Left ventricle myocardium inferior (tissue), 1 donor: ENCODE data around the gene PXYLP1. TPM values are rescaled to one million over a fixed set of nuclear protein-coding genes. Genes with fewer than 3 reads are reported as not detected.

Source experiments
- DNase-seq: peaks from one replicate; pipeline ENCODE4 v3.0.0-alpha.2; 2020
- H3K27ac ChIP-seq: fragments of 200-600 bp; replicated peaks from 2 replicates; pipeline ENCODE4 v1.8.0; 2021
- H3K27me3 ChIP-seq: fragments of 200-600 bp; 2 replicates; pipeline ENCODE4 v1.8.0; 2021; ENCODE audit warnings: low read depth
- H3K36me3 ChIP-seq: fragments of 200-600 bp; 2 replicates; pipeline ENCODE4 v1.8.0; 2021
- H3K4me1 ChIP-seq: fragments of 200-600 bp; 2 replicates; pipeline ENCODE4 v1.8.0; 2021
- H3K4me3 ChIP-seq: fragments of 200-600 bp; 2 replicates; pipeline ENCODE4 v1.8.0; 2021; ENCODE audit warnings: mild to moderate bottlenecking, moderate library complexity
- H3K9me3 ChIP-seq: fragments of 200-600 bp; replicated peaks from 2 replicates; pipeline ENCODE4 v1.8.0; 2021
- CTCF ChIP-seq: fragments of 200-600 bp; IDR thresholded peaks from 2 replicates; pipeline ENCODE4 v1.8.0; 2021; ENCODE audit warnings: antibody characterized with exemption, mild to moderate bottlenecking, borderline replicate concordance
- intact Hi-C: fragments of 100-400 bp; cut with micrococcal nuclease; formaldehyde crosslinking; loops from one replicate; pipeline ENCODE4 v1.11.0; 2022
- total RNA-seq: library from RNA; stranded (reverse); fragmentation: NEBNext Ultra II Directional; extraction: Animal tissue kit (Norgen Biotek cat#: 25700); gene quantifications from one replicate; pipeline ENCODE4 v1.2.1, GENCODE V29; 2021
- donor health status: DM: no; HTN: yes; CAD: no; lungs with severe emphysema.

PXYLP1 gene
- total RNA-seq, 1 donor from 2014 or later: 25.6 TPM

- intact Hi-C loops: no loop called here
- Histone ChIP-seq H3K36me3 (no peaks in the 10 kb centered on the region), H3K27me3 (no peaks in the 10 kb centered on the region), H3K9me3 (peaks cover 12% of the 10 kb centered on the region), H3K4me3 (no peak overlapping the region), H3K27ac (no peak overlapping the region), H3K4me1 (no peaks in the 10 kb centered on the region)
- TF ChIP-seq CTCF: no peak
- DNase-seq: no peak
These were observed 19.5 kb upstream of the PXYLP1 start for GRCh38 chr3:141212101-141212500.

GRCh38 chr3:141212555-141212954 is 19.1 kb upstream of the PXYLP1 start:
- no peak for TF ChIP-seq CTCF
- intact Hi-C loops: no loop called here
- DNase-seq: no peak
- peaks cover 12% of the 10 kb centered on the region for H3K9me3 ChIP-seq
- no peak overlapping the region for H3K4me3 ChIP-seq
- H3K27me3 ChIP-seq: no peaks in the 10 kb centered on the region
- H3K4me1 ChIP-seq: no peaks in the 10 kb centered on the region
- no peak overlapping the region for H3K27ac ChIP-seq
- no peaks in the 10 kb centered on the region for H3K36me3 ChIP-seq

GRCh38 chr3:141216975-141217374 is 14.7 kb upstream of the PXYLP1 start:
- intact Hi-C loops: no loop called here
- no peak for DNase-seq
- TF ChIP-seq CTCF: no peak
- no peaks in the 10 kb centered on the region for H3K36me3 ChIP-seq
- H3K4me1 ChIP-seq: peaks cover 9% of the 10 kb centered on the region
- H3K27me3 ChIP-seq: no peaks in the 10 kb centered on the region
- peaks cover 12% of the 10 kb centered on the region for H3K9me3 ChIP-seq
- no peak overlapping the region for H3K27ac ChIP-seq
- H3K4me3 ChIP-seq: no peak overlapping the region

- no peaks in the 10 kb centered on the region for H3K27me3 ChIP-seq
- H3K9me3 ChIP-seq: peaks cover 9% of the 10 kb centered on the region
- H3K36me3 ChIP-seq: no peaks in the 10 kb centered on the region
- no peak for TF ChIP-seq CTCF
- no peak overlapping the region for H3K4me3 ChIP-seq
- intact Hi-C loops: no loop called here
- no peak overlapping the region for H3K27ac ChIP-seq
- H3K4me1 ChIP-seq: peaks cover 9% of the 10 kb centered on the region
- DNase-seq: no peak
These were observed 14.2 kb upstream of the PXYLP1 start for GRCh38 chr3:141217389-141217788.

- H3K4me3 ChIP-seq: no peak overlapping the region
- intact Hi-C loops: no loop called here
- peaks cover 3% of the 10 kb centered on the region for H3K9me3 ChIP-seq
- H3K27ac ChIP-seq: peak overlapping the region; percentile 39
- H3K27me3 ChIP-seq: no peaks in the 10 kb centered on the region
- peaks cover 9% of the 10 kb centered on the region for H3K4me1 ChIP-seq
- no peaks in the 10 kb centered on the region for H3K36me3 ChIP-seq
- TF ChIP-seq CTCF: no peak
- DNase-seq: no peak
These were observed 13.3 kb upstream of the PXYLP1 start for GRCh38 chr3:141218162-141218835.

- Histone ChIP-seq H3K4me3 (no peak overlapping the region), H3K27ac (no peak overlapping the region), H3K9me3 (peaks cover 10% of the 10 kb centered on the region), H3K36me3 (no peaks in the 10 kb centered on the region), H3K27me3 (no peaks in the 10 kb centered on the region), H3K4me1 (peaks cover 9% of the 10 kb centered on the region)
- TF ChIP-seq CTCF: no peak
- no peak for DNase-seq
- intact Hi-C loops: no loop called here
These were observed 12.7 kb upstream of the PXYLP1 start for GRCh38 chr3:141218926-141219325.
